ENCODE data around the gene SNRK. TPM values are rescaled to one million over a fixed set of nuclear protein-coding genes. Genes with fewer than 3 reads are reported as not detected.

The SNRK gene
- total RNA-seq, 1 experiment from 2014 or later = 7.3 TPM

DNA sequence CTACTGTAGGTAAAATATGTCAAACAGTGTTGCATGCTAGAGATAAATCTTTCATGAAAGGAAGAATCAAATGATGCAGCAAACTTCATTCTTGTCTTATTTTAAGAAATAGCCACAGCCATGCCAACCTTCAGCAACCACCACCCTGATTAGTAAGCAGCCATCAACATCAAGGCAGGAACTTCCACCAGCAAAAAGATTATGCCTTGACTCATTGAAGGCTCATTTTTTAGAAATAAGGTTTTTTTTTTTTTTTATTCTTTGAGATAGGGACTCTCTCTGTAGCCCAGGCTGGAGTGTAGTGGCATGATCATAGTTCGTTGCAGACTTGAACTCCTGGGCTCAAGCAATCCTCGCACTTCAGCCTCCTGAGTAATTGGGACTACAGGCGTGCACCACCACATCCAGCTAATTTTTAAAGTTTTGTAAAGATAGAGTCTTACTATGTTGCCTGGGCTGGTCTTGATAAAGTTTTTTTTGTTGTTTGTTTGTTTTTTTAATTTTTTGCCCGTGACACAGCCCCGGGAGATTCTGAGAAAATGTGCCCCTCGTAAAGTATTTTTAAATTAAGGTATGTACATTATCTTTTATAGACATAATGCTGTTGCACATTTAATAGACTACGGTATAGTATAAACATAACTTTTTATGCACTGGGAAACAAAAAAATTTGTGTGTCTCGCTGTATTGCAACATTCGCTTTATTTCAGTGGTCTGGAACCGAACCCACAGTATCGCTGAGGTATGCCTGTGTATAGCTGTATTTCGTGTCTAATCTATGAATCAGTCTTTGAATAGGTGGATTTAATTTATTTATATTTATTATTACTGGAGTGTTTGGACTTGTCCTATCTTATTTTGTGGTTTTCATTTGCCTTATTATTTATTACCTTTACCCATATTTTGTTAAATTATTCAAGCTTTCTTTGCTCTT, 23.3 kb downstream of the SNRK start:
- POLR2A ChIA-PET (ENCODE audit: low non-redundant PET) = no interaction called here
- intact Hi-C loops (cut with micrococcal nuclease; ENCODE audit: unreplicated experiment) = no loop called here
- no peak overlapping the region for H3K4me3 ChIP-seq (ENCODE audit: low read depth, low read length, poor library complexity, severe bottlenecking)
- no peaks in the 10 kb centered on the region for H3K27me3 ChIP-seq (replicated peaks; ENCODE audit: insufficient read depth, low read depth, low read length, poor library complexity)
- no peak for TF ChIP-seq EZH2 (IDR thresholded peaks at IDR 0.05; ENCODE audit: borderline replicate concordance, low read depth, low read length, poor library complexity, severe bottlenecking)
- TF ChIP-seq CTCF (conservative IDR thresholded peaks at IDR 0.05; ENCODE audit: low read depth, low read length) = no peak
- CTCF ChIA-PET = no interaction called here
- H3K4me1 ChIP-seq (ENCODE audit: insufficient read depth, low read length, poor library complexity, severe bottlenecking) = no peaks in the 10 kb centered on the region
- no peak overlapping the region for H3K27ac ChIP-seq (ENCODE audit: low read depth, low read length, poor library complexity, severe bottlenecking)
- H3K9me3 ChIP-seq (ENCODE audit: low read depth, low read length, poor library complexity, severe bottlenecking) = no peaks in the 10 kb centered on the region
- H3K36me3 ChIP-seq (ENCODE audit: insufficient read depth, low read length, poor library complexity, severe bottlenecking) = no peaks in the 10 kb centered on the region
- BruUV-seq (replicated peaks) = no TSS peak
- no peak for DNase-seq (ENCODE audit: low spot score)

- POLR2A ChIA-PET (ENCODE audit: low non-redundant PET) = no interaction called here
- no peaks in the 10 kb centered on the region for H3K9me3 ChIP-seq (ENCODE audit: low read depth, low read length, poor library complexity, severe bottlenecking)
- H3K27me3 ChIP-seq (replicated peaks; ENCODE audit: insufficient read depth, low read depth, low read length, poor library complexity) = no peaks in the 10 kb centered on the region
- no peak overlapping the region for H3K27ac ChIP-seq (ENCODE audit: low read depth, low read length, poor library complexity, severe bottlenecking)
- intact Hi-C loops (cut with micrococcal nuclease; ENCODE audit: unreplicated experiment) = no loop called here
- TF ChIP-seq CTCF (conservative IDR thresholded peaks at IDR 0.05; ENCODE audit: low read depth, low read length) (no peak), EZH2 (IDR thresholded peaks at IDR 0.05; ENCODE audit: borderline replicate concordance, low read depth, low read length, poor library complexity, severe bottlenecking) (no peak)
- no peaks in the 10 kb centered on the region for H3K36me3 ChIP-seq (ENCODE audit: insufficient read depth, low read length, poor library complexity, severe bottlenecking)
- no TSS peak for BruUV-seq (replicated peaks)
- H3K4me3 ChIP-seq (ENCODE audit: low read depth, low read length, poor library complexity, severe bottlenecking) = no peak overlapping the region
- CTCF ChIA-PET = no interaction called here
- no peaks in the 10 kb centered on the region for H3K4me1 ChIP-seq (ENCODE audit: insufficient read depth, low read length, poor library complexity, severe bottlenecking)
- no peak for DNase-seq (ENCODE audit: low spot score)
These were observed 30.6 kb downstream of the SNRK start for GRCh38 chr3:43316783-43317460.

GRCh38 chr3:43317461-43318316, 31.3 kb downstream of the SNRK start:
- H3K4me3 ChIP-seq (ENCODE audit: low read depth, low read length, poor library complexity, severe bottlenecking) = no peak overlapping the region
- TF ChIP-seq CTCF (conservative IDR thresholded peaks at IDR 0.05; ENCODE audit: low read depth, low read length) (no peak), EZH2 (IDR thresholded peaks at IDR 0.05; ENCODE audit: borderline replicate concordance, low read depth, low read length, poor library complexity, severe bottlenecking) (no peak)
- H3K27me3 ChIP-seq (replicated peaks; ENCODE audit: insufficient read depth, low read depth, low read length, poor library complexity) = no peaks in the 10 kb centered on the region
- no peaks in the 10 kb centered on the region for H3K9me3 ChIP-seq (ENCODE audit: low read depth, low read length, poor library complexity, severe bottlenecking)
- intact Hi-C loops (cut with micrococcal nuclease; ENCODE audit: unreplicated experiment) = no loop called here
- DNase-seq (ENCODE audit: low spot score) = no peak
- ChIA-PET POLR2A (ENCODE audit: low non-redundant PET) (no interaction called here), CTCF (no interaction called here)
- no peaks in the 10 kb centered on the region for H3K4me1 ChIP-seq (ENCODE audit: insufficient read depth, low read length, poor library complexity, severe bottlenecking)
- no peak overlapping the region for H3K27ac ChIP-seq (ENCODE audit: low read depth, low read length, poor library complexity, severe bottlenecking)
- no TSS peak for BruUV-seq (replicated peaks)
- no peaks in the 10 kb centered on the region for H3K36me3 ChIP-seq (ENCODE audit: insufficient read depth, low read length, poor library complexity, severe bottlenecking)

Measured in A673 (cell line).